BJ (cell line): ENCODE data around the gene HAUS8. TPM values are rescaled to one million over a fixed set of nuclear protein-coding genes. Genes with fewer than 3 reads are reported as not detected.

Experiments used
- CTCF ChIA-PET: fragments of 350-600 bp; formaldehyde crosslinking; extraction: SDS; loops from one replicate; lab custom pipeline; 2021; ENCODE audit warnings: antibody characterized with exemption, inconsistent platforms; lab: Yijun Ruan, JAX
- POLR2A ChIA-PET: fragments of 300-600 bp; sonication (Branson Sonifier 250); formaldehyde crosslinking; extraction: SDS; loops from one replicate; lab custom pipeline; 2021; ENCODE audit warnings: antibody characterized with exemption; lab: Charles Lee
- DNase-seq: peaks from one replicate; pipeline ENCODE4 v3.0.0-alpha.2; 2011; ENCODE audit warnings: low read depth
- H3K27me3 ChIP-seq: 2 replicates; pipeline ENCODE4 v1.6.0; 2011; ENCODE audit warnings: low read length; ENCODE audit not compliant: control insufficient read depth, insufficient read depth
- H3K36me3 ChIP-seq: 2 replicates; pipeline ENCODE4 v1.5.1; 2011; ENCODE audit warnings: low read length; ENCODE audit not compliant: control insufficient read depth, insufficient read depth
- H3K4me3 ChIP-seq: 2 replicates; pipeline ENCODE4 v1.5.1; 2011; ENCODE audit warnings: low read depth, mild to moderate bottlenecking, control low read depth, low read length
- CTCF ChIP-seq: IDR thresholded peaks from 2 replicates; pipeline ENCODE4 v1.5.1; 2011; ENCODE audit warnings: low read depth, mild to moderate bottlenecking, control low read depth, inconsistent platforms, low read length, moderate library complexity; ENCODE audit not compliant: insufficient read depth
- polyA plus RNA-seq: library from polyadenylated mRNA; depleted of rRNA; stranded (reverse); fragments of >200 nt; gene quantifications from 2 replicates; pipeline ENCODE4 v1.2.3, GENCODE V29; 2011

HAUS8 gene
- polyA plus RNA-seq, 1 experiment: 14.0 TPM

- Histone ChIP-seq H3K36me3 (no peaks in the 10 kb centered on the region), H3K27me3 (no peaks in the 10 kb centered on the region), H3K4me3 (no peak overlapping the region)
- no peak for TF ChIP-seq CTCF
- ChIA-PET CTCF (interaction anchor here (1.8 kb wide), 1 partner anchor 322 kb away, joined by 6 read pairs; no protein-coding TSS in a partner anchor), POLR2A (no interaction called here)
- DNase-seq: no peak
Observed at GRCh38 chr19:17037184-17037583, 38.1 kb downstream of the HAUS8 start.

- CTCF ChIA-PET: interaction anchor here (1.8 kb wide), 1 partner anchor 322 kb away, joined by 6 read pairs; no protein-coding TSS in a partner anchor
- H3K27me3 ChIP-seq: no peaks in the 10 kb centered on the region
- no peak overlapping the region for H3K4me3 ChIP-seq
- POLR2A ChIA-PET: no interaction called here
- TF ChIP-seq CTCF: no peak
- no peak for DNase-seq
- no peaks in the 10 kb centered on the region for H3K36me3 ChIP-seq
Observed at GRCh38 chr19:17036640-17037039, 38.6 kb downstream of the HAUS8 start.

GRCh38 chr19:17035842-17036424 is 39.3 kb downstream of the HAUS8 start:
- TF ChIP-seq CTCF: no peak
- Histone ChIP-seq H3K4me3 (no peak overlapping the region), H3K36me3 (no peaks in the 10 kb centered on the region), H3K27me3 (no peaks in the 10 kb centered on the region)
- POLR2A ChIA-PET: no interaction called here
- CTCF ChIA-PET: interaction anchor here (0.6 to 1.8 kb wide), 2 partner anchors 16 to 321 kb away, joined by 3 to 6 read pairs; no protein-coding TSS in a partner anchor
- DNase-seq: no peak

- TF ChIP-seq CTCF: no peak
- ChIA-PET POLR2A (no interaction called here), CTCF (no interaction called here)
- Histone ChIP-seq H3K4me3 (no peak overlapping the region), H3K36me3 (no peaks in the 10 kb centered on the region), H3K27me3 (peaks cover 11% of the 10 kb centered on the region)
- DNase-seq: no peak
Observed at GRCh38 chr19:17031741-17032140, 43.5 kb downstream of the HAUS8 start.

GRCh38 chr19:17027535-17027975 is 47.7 kb downstream of the HAUS8 start:
- CTCF ChIA-PET: no interaction called here
- no peak for DNase-seq
- H3K27me3 ChIP-seq: peaks cover 22% of the 10 kb centered on the region
- no peak overlapping the region for H3K4me3 ChIP-seq
- H3K36me3 ChIP-seq: no peaks in the 10 kb centered on the region
- POLR2A ChIA-PET: no interaction called here
- no peak for TF ChIP-seq CTCF
